Measurements from ENCODE around the gene CCDC170. TPM values are rescaled to one million over a fixed set of nuclear protein-coding genes. Genes with fewer than 3 reads are reported as not detected.

CCDC170 gene
- total and polyA plus RNA-seq, 2 experiments from 2014 or later: 1.2 TPM

DNA sequence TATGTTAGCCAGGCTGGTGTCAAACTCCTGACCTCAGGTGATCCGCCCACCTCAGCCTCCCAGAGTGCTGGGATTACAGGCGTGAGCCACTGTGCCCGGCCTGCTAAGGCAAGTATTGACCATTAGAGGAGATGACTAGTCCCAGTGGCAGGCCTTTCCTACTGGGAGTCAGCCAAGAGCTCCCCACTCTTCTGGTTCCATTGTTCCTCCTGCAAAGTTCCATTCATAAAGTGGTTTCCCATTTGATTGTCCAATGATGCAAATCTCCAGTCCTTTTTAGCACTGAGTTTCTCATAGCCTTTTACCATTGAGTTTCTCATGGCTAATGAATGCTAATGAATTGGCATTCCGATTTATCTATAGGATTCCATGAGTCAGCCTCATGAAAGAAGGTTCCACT is 165.4 kb downstream of the CCDC170 start:
- peaks cover 12% of the 10 kb centered on the region for H3K4me1 ChIP-seq (ENCODE audit: insufficient read depth)
- H3K27me3 ChIP-seq: no peaks in the 10 kb centered on the region
- H3K9me2 ChIP-seq (replicated peaks; ENCODE audit: insufficient read depth): no peaks in the 10 kb centered on the region
- DNase-seq (ENCODE audit: low spot score): no peak
- no peak overlapping the region for H2AFZ ChIP-seq
- no peaks in the 10 kb centered on the region for H3K36me3 ChIP-seq (replicated peaks; ENCODE audit: insufficient read depth, low read depth)
- no peak overlapping the region for H3K4me3 ChIP-seq
- no peaks in the 10 kb centered on the region for H3K9me3 ChIP-seq (ENCODE audit: low read depth)
- TF ChIP-seq, protein P1, sequence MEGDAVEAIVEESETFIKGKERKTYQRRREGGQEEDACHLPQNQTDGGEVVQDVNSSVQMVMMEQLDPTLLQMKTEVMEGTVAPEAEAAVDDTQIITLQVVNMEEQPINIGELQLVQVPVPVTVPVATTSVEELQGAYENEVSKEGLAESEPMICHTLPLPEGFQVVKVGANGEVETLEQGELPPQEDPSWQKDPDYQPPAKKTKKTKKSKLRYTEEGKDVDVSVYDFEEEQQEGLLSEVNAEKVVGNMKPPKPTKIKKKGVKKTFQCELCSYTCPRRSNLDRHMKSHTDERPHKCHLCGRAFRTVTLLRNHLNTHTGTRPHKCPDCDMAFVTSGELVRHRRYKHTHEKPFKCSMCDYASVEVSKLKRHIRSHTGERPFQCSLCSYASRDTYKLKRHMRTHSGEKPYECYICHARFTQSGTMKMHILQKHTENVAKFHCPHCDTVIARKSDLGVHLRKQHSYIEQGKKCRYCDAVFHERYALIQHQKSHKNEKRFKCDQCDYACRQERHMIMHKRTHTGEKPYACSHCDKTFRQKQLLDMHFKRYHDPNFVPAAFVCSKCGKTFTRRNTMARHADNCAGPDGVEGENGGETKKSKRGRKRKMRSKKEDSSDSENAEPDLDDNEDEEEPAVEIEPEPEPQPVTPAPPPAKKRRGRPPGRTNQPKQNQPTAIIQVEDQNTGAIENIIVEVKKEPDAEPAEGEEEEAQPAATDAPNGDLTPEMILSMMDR (IDR thresholded peaks at IDR 0.05; ENCODE audit: poor library complexity): no peak
- no peak for TF ChIP-seq EZH2phosphoT487 (IDR thresholded peaks at IDR 0.05; ENCODE audit: low read depth, severe bottlenecking, unreplicated experiment)
- no peak for TF ChIP-seq EZH2 (IDR thresholded peaks at IDR 0.05; ENCODE audit: borderline replicate concordance)
- 95% methylated on average over 4 of the region's 4 CpGs for WGBS (ENCODE audit: low lambda C conversion rate, missing lambda C conversion rate)
- H4K20me1 ChIP-seq (ENCODE audit: insufficient read depth, poor library complexity, severe bottlenecking): no peaks in the 10 kb centered on the region
- H3K27ac ChIP-seq: no peak overlapping the region
- H3K79me2 ChIP-seq: no peaks in the 10 kb centered on the region
- no peak overlapping the region for H3K4me2 ChIP-seq

DNA sequence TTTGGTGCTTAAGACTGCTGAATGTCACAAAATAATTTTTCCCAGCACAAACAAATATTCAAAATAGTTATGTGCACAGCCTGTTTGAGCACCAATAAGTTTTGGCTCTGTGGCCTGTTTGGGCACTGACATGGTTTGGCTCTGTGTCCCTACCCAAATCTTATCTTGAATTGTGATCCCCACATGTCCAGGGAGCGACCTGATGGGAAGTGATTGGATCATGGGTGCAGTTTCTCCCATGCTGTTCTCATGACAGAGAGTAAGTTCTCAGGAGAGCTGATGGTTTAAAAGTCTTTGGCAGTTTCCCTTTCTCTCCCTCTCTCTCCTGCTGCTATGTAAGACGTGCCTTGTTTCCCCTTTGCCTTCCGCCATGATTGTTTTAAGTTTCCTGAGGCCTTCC is 167.7 kb downstream of the CCDC170 start:
- peak overlapping the region; percentile 87 for H3K27ac ChIP-seq
- no peaks in the 10 kb centered on the region for H3K9me3 ChIP-seq (ENCODE audit: low read depth)
- no peak overlapping the region for H2AFZ ChIP-seq
- H3K36me3 ChIP-seq (replicated peaks; ENCODE audit: insufficient read depth, low read depth): no peaks in the 10 kb centered on the region
- DNase-seq (ENCODE audit: low spot score): no peak
- no peaks in the 10 kb centered on the region for H3K27me3 ChIP-seq
- no peak overlapping the region for H3K4me2 ChIP-seq
- no peaks in the 10 kb centered on the region for H3K79me2 ChIP-seq
- no peaks in the 10 kb centered on the region for H4K20me1 ChIP-seq (ENCODE audit: insufficient read depth, poor library complexity, severe bottlenecking)
- no peak overlapping the region for H3K4me3 ChIP-seq
- no peaks in the 10 kb centered on the region for H3K9me2 ChIP-seq (replicated peaks; ENCODE audit: insufficient read depth)
- WGBS (ENCODE audit: low lambda C conversion rate, missing lambda C conversion rate): 97% methylated on average over 3 of the region's 3 CpGs
- peaks cover 12% of the 10 kb centered on the region for H3K4me1 ChIP-seq (ENCODE audit: insufficient read depth)
- TF ChIP-seq, protein P1 (IDR thresholded peaks at IDR 0.05; ENCODE audit: poor library complexity): no peak
- TF ChIP-seq EZH2phosphoT487 (IDR thresholded peaks at IDR 0.05; ENCODE audit: low read depth, severe bottlenecking, unreplicated experiment) (no peak), EZH2 (IDR thresholded peaks at IDR 0.05; ENCODE audit: borderline replicate concordance) (no peak)

DNA sequence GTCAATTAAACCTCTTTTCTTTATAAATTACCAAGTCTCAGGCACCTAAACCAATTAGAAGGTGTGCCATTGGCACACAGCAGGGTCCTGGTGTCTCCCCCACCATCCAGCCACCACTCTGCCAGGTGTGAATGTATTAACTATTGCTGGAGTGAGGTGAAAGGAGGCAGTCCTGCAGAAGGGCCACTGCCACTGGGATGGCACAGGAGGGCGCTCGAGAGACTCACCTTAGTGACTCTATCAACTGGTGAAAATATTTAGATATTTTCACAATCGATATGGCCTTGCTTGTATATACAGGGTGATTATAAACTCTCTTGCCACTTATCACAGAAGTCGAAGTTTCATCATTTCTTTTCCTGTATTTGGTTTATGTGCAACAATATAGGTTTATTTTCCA is 168.1 kb downstream of the CCDC170 start:
- Histone ChIP-seq H3K27ac (peak overlapping the region; percentile 87), H3K79me2 (no peaks in the 10 kb centered on the region), H3K4me3 (no peak overlapping the region), H3K36me3 (replicated peaks; ENCODE audit: insufficient read depth, low read depth) (no peaks in the 10 kb centered on the region), H3K4me1 (ENCODE audit: insufficient read depth) (peaks cover 12% of the 10 kb centered on the region), H4K20me1 (ENCODE audit: insufficient read depth, poor library complexity, severe bottlenecking) (no peaks in the 10 kb centered on the region), H3K27me3 (no peaks in the 10 kb centered on the region), H3K4me2 (peak overlapping the region; percentile 58), H3K9me2 (replicated peaks; ENCODE audit: insufficient read depth) (no peaks in the 10 kb centered on the region), H2AFZ (no peak overlapping the region), H3K9me3 (ENCODE audit: low read depth) (no peaks in the 10 kb centered on the region)
- no peak for TF ChIP-seq EZH2phosphoT487 (IDR thresholded peaks at IDR 0.05; ENCODE audit: low read depth, severe bottlenecking, unreplicated experiment)
- no peak for TF ChIP-seq EZH2 (IDR thresholded peaks at IDR 0.05; ENCODE audit: borderline replicate concordance)
- TF ChIP-seq, protein P1 (IDR thresholded peaks at IDR 0.05; ENCODE audit: poor library complexity): no peak
- WGBS (ENCODE audit: low lambda C conversion rate, missing lambda C conversion rate): 50% methylated on average over 4 of the region's 4 CpGs
- no peak for DNase-seq (ENCODE audit: low spot score)

DNA sequence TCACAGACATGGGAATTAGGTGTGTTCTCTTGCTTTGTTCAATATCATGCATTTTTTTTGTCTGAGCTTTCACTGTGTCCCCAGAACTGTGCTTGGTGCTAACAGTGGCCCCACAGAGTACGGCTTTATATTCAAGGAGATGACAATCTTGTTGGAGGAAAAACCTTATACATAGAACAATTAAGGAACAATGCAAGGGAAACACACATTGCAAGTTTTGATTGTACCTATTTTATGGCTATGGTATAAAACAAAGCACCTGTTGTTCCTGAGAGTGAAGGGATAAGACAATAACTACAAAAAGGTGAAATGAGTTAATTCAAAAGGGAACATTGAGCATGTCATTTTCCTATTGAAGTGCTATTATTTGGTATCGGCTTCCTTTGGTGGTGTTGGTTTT is 169.7 kb downstream of the CCDC170 start:
- H3K4me3 ChIP-seq: no peak overlapping the region
- 95% methylated on average over 2 of the region's 2 CpGs for WGBS (ENCODE audit: low lambda C conversion rate, missing lambda C conversion rate)
- H4K20me1 ChIP-seq (ENCODE audit: insufficient read depth, poor library complexity, severe bottlenecking): no peaks in the 10 kb centered on the region
- no peaks in the 10 kb centered on the region for H3K27me3 ChIP-seq
- H3K79me2 ChIP-seq: no peaks in the 10 kb centered on the region
- H3K4me2 ChIP-seq: no peak overlapping the region
- peak overlapping the region; percentile 32 for H3K27ac ChIP-seq
- peaks cover 15% of the 10 kb centered on the region for H3K4me1 ChIP-seq (ENCODE audit: insufficient read depth)
- DNase-seq (ENCODE audit: low spot score): no peak
- no peak for TF ChIP-seq EZH2phosphoT487 (IDR thresholded peaks at IDR 0.05; ENCODE audit: low read depth, severe bottlenecking, unreplicated experiment)
- no peaks in the 10 kb centered on the region for H3K36me3 ChIP-seq (replicated peaks; ENCODE audit: insufficient read depth, low read depth)
- H2AFZ ChIP-seq: no peak overlapping the region
- no peaks in the 10 kb centered on the region for H3K9me2 ChIP-seq (replicated peaks; ENCODE audit: insufficient read depth)
- H3K9me3 ChIP-seq (ENCODE audit: low read depth): no peaks in the 10 kb centered on the region
